ENCODE measurements around the gene WIZ.
A peak's percentile ranks its signal among the peaks of the same experiment; 100 is the strongest.
"Not testable (repeated sequence)": the region's sequence is repeated elsewhere in the genome, so short reads cannot be mapped to it uniquely, and the experiment has no call there.

WIZ gene

GRCh38 chr19:15402411-15403150 lies 47.2 kb downstream of the WIZ start:
- DNase-seq (ENCODE audit: low spot score): no peak

GRCh38 chr19:15401397-15401710 lies 48.4 kb downstream of the WIZ start:
- DNase-seq (ENCODE audit: low spot score): no peak

GRCh38 chr19:15400521-15401396 lies 49.0 kb downstream of the WIZ start:
- DNase-seq (ENCODE audit: low spot score): no peak

GRCh38 chr19:15399635-15400034 lies 50.1 kb downstream of the WIZ start:
- no peak for DNase-seq (ENCODE audit: low spot score)

- DNase-seq (ENCODE audit: low spot score): no peak
Observed at GRCh38 chr19:15399234-15399515, 50.6 kb downstream of the WIZ start.

- no peak for DNase-seq (ENCODE audit: low spot score)
Observed at GRCh38 chr19:15398501-15399233, 51.1 kb downstream of the WIZ start.

GRCh38 chr19:15397782-15398181 lies 52.0 kb downstream of the WIZ start:
- DNase-seq (ENCODE audit: low spot score): no peak

GRCh38 chr19:15397236-15397635 lies 52.5 kb downstream of the WIZ start:
- no peak for DNase-seq (ENCODE audit: low spot score)

GRCh38 chr19:15396436-15396835 lies 53.3 kb downstream of the WIZ start:
- no peak for DNase-seq (ENCODE audit: low spot score)

- not testable (repeated sequence) for DNase-seq (ENCODE audit: low spot score)
Observed at GRCh38 chr19:15395251-15395650, 54.5 kb downstream of the WIZ start.

- no peak for DNase-seq (ENCODE audit: low spot score)
Observed at GRCh38 chr19:15394426-15394825, 55.3 kb downstream of the WIZ start.

- DNase-seq (ENCODE audit: low spot score): no peak
Observed at GRCh38 chr19:15393963-15394362, 55.8 kb downstream of the WIZ start.

- DNase-seq (ENCODE audit: low spot score): no peak
Observed at GRCh38 chr19:15390814-15391213, 58.9 kb downstream of the WIZ start.

- no peak for DNase-seq (ENCODE audit: low spot score)
Observed at GRCh38 chr19:15381864-15382263, 67.9 kb downstream of the WIZ start.

- no peak for DNase-seq (ENCODE audit: low spot score)
Observed at GRCh38 chr19:15381429-15381828, 68.3 kb downstream of the WIZ start.

- DNase-seq (ENCODE audit: low spot score): no peak
Observed at GRCh38 chr19:15379999-15380647, 69.6 kb downstream of the WIZ start.

- peak; percentile 99 for DNase-seq (ENCODE audit: low spot score)
Observed at GRCh38 chr19:15379083-15379998, 70.4 kb downstream of the WIZ start, which contains the start of gene AKAP8. Gene AKAP8, minus strand, starts transcription at chr19:15379787. Its CDS starts 56 bp downstream, at chr19:15379731.

GRCh38 chr19:15378534-15379082 lies 71.1 kb downstream of the WIZ start:
- DNase-seq (ENCODE audit: low spot score): peak; percentile 51

- no peak for DNase-seq (ENCODE audit: low spot score)
Observed at GRCh38 chr19:15374796-15375440, 74.8 kb downstream of the WIZ start.

- no peak for DNase-seq (ENCODE audit: low spot score)
Observed at GRCh38 chr19:15374105-15374651, 75.6 kb downstream of the WIZ start.

Measured in CD4-positive, alpha-beta T cell treated with Interleukin-2 at 100 ng/mL for 4 hours (primary cell).